ENCODE measurements around the gene GATM. TPM values are rescaled to one million over a fixed set of nuclear protein-coding genes. Genes with fewer than 3 reads are reported as not detected.

Gene GATM
- total and polyA plus RNA-seq, 2 donors from 2014 or later = 79.5 to 421 TPM

DNA sequence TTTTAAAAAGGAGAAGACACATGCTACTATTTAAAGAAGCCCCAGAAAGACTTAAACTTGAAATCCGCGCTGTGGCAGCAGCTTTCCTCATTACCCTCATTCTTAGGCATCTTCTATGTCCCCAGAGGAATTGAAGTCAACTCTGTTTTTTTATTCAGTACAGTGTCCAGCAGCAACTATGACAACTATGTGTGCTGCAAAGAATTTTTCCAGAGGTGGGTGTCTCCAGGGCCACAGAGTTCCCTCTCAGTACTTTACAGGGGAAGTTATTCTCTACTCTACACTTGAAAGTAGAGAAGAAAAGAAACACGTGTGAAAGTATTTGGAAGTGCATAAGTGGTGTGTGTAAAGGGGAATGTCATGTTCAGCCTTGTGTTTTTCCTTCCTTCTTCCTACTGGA lies 32.0 kb downstream of the GATM start:
- Histone ChIP-seq H3K27me3 (ENCODE audit: control insufficient read depth, insufficient read depth, low read length) (no peaks in the 10 kb centered on the region), H3K4me3 (ENCODE audit: low read length in 3 of 3) (no peak overlapping the region), H3K9me3 (ENCODE audit: control insufficient read depth in 2 of 3, insufficient read depth in 1 of 3, low read length in 3 of 3) (no peaks in the 10 kb centered on the region), H3K4me1 (ENCODE audit: control insufficient read depth in 2 of 3, insufficient read depth in 2 of 3, low read depth in 1 of 3, low read length in 3 of 3) (peaks cover 0 to 20% (median 2%) of the 10 kb centered on the region in 3 donors), H3K36me3 (ENCODE audit: control insufficient read depth in 2 of 3, insufficient read depth in 3 of 3, low read length in 3 of 3) (no peaks in the 10 kb centered on the region), H3K9ac (ENCODE audit: low read length in 3 of 3) (no peak overlapping the region), H3K27ac (ENCODE audit: low read depth in 2 of 2, low read length in 2 of 2) (peak overlapping the region in 1 of 2 donors; percentile 75)
- DNase-seq (peak in 1 of 5 donors; percentile 3), FAIRE-seq (no peak)
- TF ChIP-seq, protein P1, sequence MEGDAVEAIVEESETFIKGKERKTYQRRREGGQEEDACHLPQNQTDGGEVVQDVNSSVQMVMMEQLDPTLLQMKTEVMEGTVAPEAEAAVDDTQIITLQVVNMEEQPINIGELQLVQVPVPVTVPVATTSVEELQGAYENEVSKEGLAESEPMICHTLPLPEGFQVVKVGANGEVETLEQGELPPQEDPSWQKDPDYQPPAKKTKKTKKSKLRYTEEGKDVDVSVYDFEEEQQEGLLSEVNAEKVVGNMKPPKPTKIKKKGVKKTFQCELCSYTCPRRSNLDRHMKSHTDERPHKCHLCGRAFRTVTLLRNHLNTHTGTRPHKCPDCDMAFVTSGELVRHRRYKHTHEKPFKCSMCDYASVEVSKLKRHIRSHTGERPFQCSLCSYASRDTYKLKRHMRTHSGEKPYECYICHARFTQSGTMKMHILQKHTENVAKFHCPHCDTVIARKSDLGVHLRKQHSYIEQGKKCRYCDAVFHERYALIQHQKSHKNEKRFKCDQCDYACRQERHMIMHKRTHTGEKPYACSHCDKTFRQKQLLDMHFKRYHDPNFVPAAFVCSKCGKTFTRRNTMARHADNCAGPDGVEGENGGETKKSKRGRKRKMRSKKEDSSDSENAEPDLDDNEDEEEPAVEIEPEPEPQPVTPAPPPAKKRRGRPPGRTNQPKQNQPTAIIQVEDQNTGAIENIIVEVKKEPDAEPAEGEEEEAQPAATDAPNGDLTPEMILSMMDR (IDR thresholded peaks at IDR 0.05; ENCODE audit: borderline replicate concordance, extremely low read depth, insufficient read depth) = no peak
- intact Hi-C loops (cut with DNase I) = no loop called here

GRCh38 chr15:45343258-45343860 lies 35.0 kb downstream of the GATM start:
- peak overlapping the region; percentile 89 to 90 for H3K27ac ChIP-seq (ENCODE audit: low read depth in 2 of 2, low read length in 2 of 2)
- H3K4me3 ChIP-seq (ENCODE audit: low read length in 3 of 3) = no peak overlapping the region

DNA sequence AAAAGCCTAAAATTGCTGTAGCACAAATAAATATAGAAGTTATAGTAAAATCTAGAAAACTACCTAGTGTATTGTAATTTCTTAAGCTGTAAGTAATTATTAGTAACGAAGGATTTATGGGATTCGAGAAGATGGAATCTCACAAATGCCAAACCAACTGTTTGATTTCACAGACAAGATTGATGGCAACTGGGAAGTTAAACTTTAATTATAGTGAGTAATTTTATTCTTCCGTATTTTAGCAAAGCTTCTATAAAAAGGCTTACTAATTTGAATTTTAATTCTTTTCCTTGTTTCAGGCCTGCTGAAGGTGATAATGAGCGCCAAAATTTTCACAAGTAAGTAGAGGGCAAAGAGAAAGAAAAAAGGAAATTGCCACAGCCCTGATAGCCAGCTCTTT lies 36.6 kb downstream of the GATM start:
- Histone ChIP-seq H3K4me1 (ENCODE audit: control insufficient read depth in 2 of 3, insufficient read depth in 2 of 3, low read depth in 1 of 3, low read length in 3 of 3) (peaks cover 0 to 19% (median 2%) of the 10 kb centered on the region in 3 donors), H3K27ac (ENCODE audit: low read depth in 2 of 2, low read length in 2 of 2) (peak overlapping the region; percentile 5 to 36), H3K36me3 (ENCODE audit: control insufficient read depth in 2 of 3, insufficient read depth in 3 of 3, low read length in 3 of 3) (no peaks in the 10 kb centered on the region), H3K9ac (ENCODE audit: low read length in 3 of 3) (no peak overlapping the region), H3K4me3 (ENCODE audit: low read length in 3 of 3) (no peak overlapping the region), H3K27me3 (ENCODE audit: control insufficient read depth, insufficient read depth, low read length) (no peaks in the 10 kb centered on the region), H3K9me3 (ENCODE audit: control insufficient read depth in 2 of 3, insufficient read depth in 1 of 3, low read length in 3 of 3) (no peaks in the 10 kb centered on the region)
- no peak for DNase-seq
- FAIRE-seq = peak; percentile 27
- intact Hi-C loops (cut with DNase I) = no loop called here
- TF ChIP-seq, protein P1 (IDR thresholded peaks at IDR 0.05; ENCODE audit: borderline replicate concordance, extremely low read depth, insufficient read depth) = no peak

More at GRCh38 chr15:45343258-45343860, 35.0 kb downstream of the GATM start:
- intact Hi-C loops (cut with DNase I) = no loop called here
- Histone ChIP-seq H3K9me3 (ENCODE audit: control insufficient read depth in 2 of 3, insufficient read depth in 1 of 3, low read length in 3 of 3) (no peaks in the 10 kb centered on the region), H3K27me3 (ENCODE audit: control insufficient read depth, insufficient read depth, low read length) (no peaks in the 10 kb centered on the region), H3K4me1 (ENCODE audit: control insufficient read depth in 2 of 3, insufficient read depth in 2 of 3, low read depth in 1 of 3, low read length in 3 of 3) (peaks cover 0 to 20% (median 2%) of the 10 kb centered on the region in 3 donors), H3K9ac (ENCODE audit: low read length in 3 of 3) (no peak overlapping the region), H3K36me3 (ENCODE audit: control insufficient read depth in 2 of 3, insufficient read depth in 3 of 3, low read length in 3 of 3) (no peaks in the 10 kb centered on the region)
- no peak for DNase-seq
- peak; percentile 37 for FAIRE-seq
- TF ChIP-seq, protein P1 (IDR thresholded peaks at IDR 0.05; ENCODE audit: borderline replicate concordance, extremely low read depth, insufficient read depth) = no peak

All from kidney (tissue), 14 donors.